IPS-11a (cell line): ENCODE measurements around the gene OPA1.
"Not testable (repeated sequence)": the region's sequence is repeated elsewhere in the genome, so short reads cannot be mapped to it uniquely, and the experiment has no call there.

Source experiments
- H3K4me3 ChIP-seq: one replicate; pipeline ENCODE4 v1.5.1; 2013; ENCODE audit warnings: low read depth, low read length, control low read depth

OPA1 gene

DNA sequence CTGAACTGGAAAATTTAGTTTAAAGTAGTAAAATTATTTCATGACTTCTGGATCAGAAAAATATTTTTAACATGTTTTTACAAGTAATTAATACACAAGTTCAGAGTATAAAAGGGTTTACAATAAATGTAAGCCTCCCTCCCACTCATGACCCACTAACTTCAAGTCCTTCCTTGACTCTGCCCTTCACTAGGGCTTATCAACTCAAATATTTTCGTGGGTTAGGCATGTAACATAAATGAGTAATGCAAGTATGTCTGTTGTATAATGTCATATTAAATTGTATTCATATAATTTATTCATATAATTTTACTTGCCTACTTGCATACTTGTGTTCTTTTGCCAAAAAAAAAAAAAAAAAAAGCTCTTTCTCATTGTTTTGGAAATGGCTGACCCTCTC is 3.4 kb upstream of the OPA1 start:
- H3K4me3 ChIP-seq, result no peak overlapping the region

DNA sequence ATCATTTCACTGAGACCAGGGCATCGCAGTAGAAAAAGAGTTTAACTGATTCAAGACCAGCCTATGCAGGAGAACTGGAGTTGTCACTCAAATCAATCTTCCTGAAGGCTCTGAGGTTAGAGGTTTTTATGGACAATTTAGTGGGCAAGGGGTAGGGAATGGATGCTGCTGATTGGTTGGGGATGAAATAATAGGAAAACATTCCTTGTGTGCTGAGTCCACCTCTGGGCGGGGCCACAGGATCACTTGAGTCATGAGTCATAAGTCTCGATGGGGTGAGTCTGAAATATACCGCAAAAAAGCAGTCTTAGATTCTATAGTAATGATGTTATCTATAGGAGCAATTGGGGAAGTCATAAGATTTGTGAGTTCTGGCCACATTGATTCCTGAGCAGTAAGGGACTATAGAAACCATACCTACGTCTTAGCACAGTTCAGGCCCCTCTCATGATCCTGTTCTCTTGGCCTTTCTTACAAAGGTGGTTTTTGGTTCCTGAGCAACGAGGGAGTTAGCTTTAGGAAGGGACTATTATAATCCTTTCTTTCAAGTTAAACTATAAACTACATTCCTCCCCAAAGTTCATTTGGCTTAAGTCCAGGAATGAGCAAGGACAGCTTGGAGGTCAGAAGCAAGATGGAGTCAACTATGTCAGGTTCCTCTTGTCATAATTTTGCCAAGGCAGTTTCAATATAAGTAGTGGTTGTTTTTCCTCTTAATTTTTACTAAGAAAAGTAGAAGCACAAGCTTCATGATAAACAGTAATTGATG is 2.7 kb upstream of the OPA1 start:
- no peak overlapping the region for H3K4me3 ChIP-seq

DNA sequence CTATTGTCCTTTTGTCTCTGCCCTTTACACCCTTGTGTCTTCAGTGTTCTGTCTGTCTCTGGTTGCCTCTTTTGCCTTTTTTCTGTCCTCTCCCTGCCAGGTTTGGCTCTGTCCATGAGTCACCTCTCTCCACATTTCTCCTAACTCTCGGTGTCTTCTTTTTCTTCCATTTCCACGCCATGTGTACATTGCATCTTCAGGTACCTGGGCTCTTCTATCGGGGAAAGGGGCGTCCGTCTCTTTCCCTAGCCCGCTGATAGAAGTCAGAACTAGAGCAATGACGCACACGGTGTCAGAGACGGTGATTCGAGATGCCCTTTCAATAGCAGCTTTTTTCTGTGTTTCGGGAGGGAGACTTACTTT is 641 bp downstream of the OPA1 start:
- peak overlapping the region; percentile 89 for H3K4me3 ChIP-seq

- no peak overlapping the region for H3K4me3 ChIP-seq
Observed at GRCh38 chr3:193594946-193595689, 2.1 kb downstream of the OPA1 start.

DNA sequence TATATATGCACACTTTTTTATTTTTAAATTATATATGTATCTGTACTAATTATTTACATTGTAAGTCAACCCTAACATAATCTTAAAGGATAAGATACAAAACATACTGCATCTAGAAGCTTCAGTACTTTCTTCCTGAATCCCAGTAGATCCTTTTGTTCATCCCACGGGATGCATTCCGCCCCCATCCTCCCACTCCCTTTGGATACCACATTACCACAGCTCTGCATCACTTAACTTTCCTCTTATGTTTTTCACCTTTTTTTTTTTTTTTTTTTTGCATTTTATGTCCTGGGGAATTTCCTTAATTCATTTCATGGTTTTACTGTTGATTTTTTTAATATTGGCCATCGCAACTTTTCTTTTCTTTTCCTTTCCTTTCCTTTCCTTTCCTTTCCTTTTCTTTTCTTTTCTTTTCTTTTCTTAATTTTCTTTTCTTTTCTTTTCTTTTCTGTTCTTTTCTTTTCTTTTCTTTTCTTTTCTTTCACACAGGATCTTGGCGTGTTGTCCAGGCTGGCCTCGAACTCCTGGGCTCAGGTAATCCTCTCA is 3.0 kb downstream of the OPA1 start:
- H3K4me3 ChIP-seq, result no peak overlapping the region

DNA sequence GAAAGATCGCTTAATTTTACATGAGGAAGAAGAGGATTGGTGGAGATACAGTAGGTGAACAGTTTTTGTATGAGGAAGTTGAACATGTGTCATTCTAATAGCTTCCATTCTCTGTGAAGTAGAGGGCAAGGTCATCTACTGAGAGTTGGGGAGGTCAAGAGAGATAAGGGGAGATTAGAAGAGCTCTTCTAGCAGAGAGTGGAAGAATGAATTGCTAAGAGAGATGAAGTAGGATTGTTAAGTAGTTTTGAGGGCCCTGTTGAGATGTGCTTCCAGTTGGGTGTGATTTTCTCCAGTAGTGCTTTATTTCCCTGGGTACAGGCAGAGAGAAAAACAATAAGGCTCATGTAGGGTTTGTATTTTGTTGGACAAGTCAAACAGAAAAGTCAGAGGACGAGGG is 5.2 kb downstream of the OPA1 start:
- no peak overlapping the region for H3K4me3 ChIP-seq

- no peak overlapping the region for H3K4me3 ChIP-seq
Observed at GRCh38 chr3:193599393-193599792, 6.4 kb downstream of the OPA1 start.

GRCh38 chr3:193605876-193606275 is 12.9 kb downstream of the OPA1 start:
- no peak overlapping the region for H3K4me3 ChIP-seq

- H3K4me3 ChIP-seq, result not testable (repeated sequence)
Observed at GRCh38 chr3:193606892-193607291, 13.9 kb downstream of the OPA1 start.

DNA sequence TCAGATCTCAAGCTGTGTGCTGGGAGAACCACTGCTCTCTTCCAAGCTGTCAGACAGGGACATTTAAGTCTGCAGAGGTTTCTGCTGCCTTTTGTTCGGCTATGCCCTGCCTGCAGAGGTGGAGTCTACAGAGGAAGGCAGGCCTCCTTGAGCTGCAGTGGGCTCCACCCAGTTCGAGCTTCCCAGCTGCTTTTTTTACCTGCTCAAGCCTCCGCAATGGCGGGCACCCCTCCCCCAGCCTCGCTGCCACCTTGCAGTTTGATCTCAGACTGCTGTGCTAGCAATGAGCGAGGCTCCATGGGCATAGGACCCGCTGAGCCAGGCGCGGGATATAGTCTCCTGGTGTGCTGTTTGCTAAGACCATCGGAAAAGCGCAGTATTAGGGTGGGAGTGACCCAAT is 17.5 kb downstream of the OPA1 start:
- H3K4me3 ChIP-seq, result not testable (repeated sequence)

DNA sequence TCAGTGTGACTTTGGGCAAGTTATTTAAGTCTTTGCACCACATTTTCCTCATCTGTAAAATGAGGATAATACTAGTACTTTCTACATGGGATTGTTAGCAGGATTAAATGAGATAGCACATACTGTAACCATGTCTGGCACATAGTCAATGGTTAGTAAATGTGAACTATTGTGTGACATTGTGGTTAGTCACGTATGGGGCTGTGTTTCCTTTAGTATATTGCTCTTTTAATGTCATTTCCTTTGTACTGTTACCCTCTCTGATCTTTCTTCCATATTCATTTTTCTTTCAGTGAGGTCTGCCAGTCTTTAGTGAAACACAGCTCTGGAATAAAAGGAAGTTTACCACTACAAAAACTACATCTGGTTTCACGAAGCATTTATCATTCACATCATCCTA is 21.4 kb downstream of the OPA1 start:
- no peak overlapping the region for H3K4me3 ChIP-seq

- no peak overlapping the region for H3K4me3 ChIP-seq
Observed at GRCh38 chr3:193617628-193618027, 24.6 kb downstream of the OPA1 start.

GRCh38 chr3:193620057-193620456 is 27.0 kb downstream of the OPA1 start:
- H3K4me3 ChIP-seq, result no peak overlapping the region

- H3K4me3 ChIP-seq, result no peak overlapping the region
Observed at GRCh38 chr3:193620650-193621049, 27.6 kb downstream of the OPA1 start.

DNA sequence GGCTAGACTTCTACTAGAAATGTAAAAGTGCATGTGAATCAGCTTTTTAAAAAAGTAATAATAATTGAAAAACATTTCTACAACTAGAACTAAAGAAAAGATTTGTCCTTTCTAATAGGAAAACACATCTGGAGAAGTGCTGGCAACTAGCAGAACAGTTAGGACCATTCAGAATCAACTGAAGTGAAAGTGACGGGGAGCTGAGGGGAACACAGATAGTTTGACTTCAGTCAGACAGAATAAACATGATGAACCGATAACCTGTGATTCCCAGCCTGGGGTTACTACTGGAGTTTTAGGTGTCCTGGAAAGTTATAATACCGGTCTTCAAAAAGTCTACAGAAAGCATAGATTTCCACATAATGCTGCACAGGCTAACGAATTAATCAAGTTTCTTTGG is 28.1 kb downstream of the OPA1 start:
- no peak overlapping the region for H3K4me3 ChIP-seq

GRCh38 chr3:193630005-193630404 is 37.0 kb downstream of the OPA1 start:
- H3K4me3 ChIP-seq, result no peak overlapping the region

DNA sequence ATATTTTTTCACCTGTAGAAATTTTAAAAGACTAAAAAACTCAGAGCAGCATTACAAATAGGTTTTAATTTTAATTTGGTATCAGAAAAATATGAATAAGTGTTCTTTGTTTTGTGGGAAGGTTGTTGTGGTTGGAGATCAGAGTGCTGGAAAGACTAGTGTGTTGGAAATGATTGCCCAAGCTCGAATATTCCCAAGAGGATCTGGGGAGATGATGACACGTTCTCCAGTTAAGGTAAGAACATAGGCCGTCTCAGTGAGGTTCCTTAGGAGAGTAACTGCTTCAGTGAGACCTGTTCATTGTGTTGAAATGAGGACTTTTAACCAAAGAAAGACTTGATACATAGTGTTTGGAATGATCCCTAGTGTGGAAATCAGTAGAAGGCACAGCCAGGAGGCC is 44.8 kb downstream of the OPA1 start:
- no peak overlapping the region for H3K4me3 ChIP-seq

DNA sequence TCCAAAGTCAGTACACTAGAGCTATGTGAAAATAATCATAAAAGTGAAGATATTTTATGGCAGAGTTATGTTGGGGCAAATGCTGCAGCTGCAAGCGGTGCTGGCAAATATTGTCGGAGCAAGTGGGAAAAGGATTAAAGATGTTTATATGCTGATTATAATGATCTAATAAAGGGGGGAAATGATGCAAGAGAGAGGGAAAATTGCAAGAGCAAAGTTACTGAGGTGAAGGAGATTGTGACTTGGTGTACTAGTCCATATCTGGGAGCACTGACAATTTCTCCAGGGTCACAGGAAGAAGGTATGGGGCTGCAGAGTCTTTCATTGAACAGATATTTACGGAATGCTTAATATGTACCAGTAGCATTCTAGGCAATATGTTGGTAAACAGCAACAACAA is 45.8 kb downstream of the OPA1 start:
- no peak overlapping the region for H3K4me3 ChIP-seq

GRCh38 chr3:193640165-193640715 is 47.2 kb downstream of the OPA1 start:
- no peak overlapping the region for H3K4me3 ChIP-seq

DNA sequence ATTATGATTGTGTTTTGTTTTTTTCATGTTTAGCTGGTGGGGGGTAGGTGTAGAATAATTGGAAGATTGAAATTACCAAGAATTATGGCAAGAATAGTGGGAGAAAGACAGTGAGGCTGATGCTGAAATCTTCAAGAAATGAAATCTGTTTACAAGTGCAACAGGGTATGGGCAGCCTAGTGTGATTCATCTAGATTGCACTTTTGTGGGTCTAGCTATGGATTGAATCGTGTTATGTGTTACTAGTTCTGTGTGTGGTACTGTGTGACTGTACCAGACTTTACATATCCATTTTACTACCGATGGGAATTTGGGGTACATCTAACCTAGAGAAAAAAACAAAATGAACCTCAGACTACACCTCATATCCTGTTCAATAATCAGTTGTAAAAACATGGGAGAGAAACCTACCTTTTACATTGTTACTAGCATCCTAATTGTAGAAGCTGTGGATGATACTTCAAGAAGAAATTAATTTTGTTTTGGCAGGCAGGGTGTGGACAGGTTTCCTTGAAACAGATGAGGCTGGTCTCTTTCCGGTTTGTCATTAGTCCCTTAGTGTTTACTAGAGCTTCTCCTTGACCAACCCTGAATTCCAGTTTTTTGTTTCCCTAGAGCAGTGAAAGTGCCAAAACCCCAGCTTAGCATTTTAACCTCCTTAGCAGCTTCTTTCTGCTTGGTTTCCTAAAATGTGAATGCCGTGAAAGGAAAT is 47.9 kb downstream of the OPA1 start:
- no peak overlapping the region for H3K4me3 ChIP-seq

GRCh38 chr3:193641440-193641775 is 48.4 kb downstream of the OPA1 start:
- no peak overlapping the region for H3K4me3 ChIP-seq

DNA sequence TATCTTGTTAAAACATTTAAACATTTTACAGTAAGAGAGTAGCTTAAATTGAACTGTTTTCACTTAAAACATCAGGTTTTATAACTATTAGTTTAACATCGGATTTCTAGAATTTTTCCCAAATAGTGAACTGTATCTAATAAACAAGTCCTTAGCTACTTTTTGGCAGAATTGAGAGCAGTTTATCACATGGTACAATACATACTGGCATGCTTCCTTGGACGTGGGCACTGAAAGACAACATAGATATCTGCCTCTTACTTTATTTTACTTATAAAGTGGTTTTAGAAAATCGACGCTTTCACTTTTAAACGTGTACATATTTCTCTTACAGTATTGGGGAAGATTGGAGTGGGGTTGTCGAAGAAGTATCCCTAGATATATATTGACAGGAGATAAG is 52.8 kb downstream of the OPA1 start:
- H3K4me3 ChIP-seq, result no peak overlapping the region
